GM21786 (cell line): ENCODE results near the gene EHBP1.
"Not testable (repeated sequence)": the region's sequence is repeated elsewhere in the genome, so short reads cannot be mapped to it uniquely, and the experiment has no call there.

Experiments used
- ATAC-seq: cut with Tn5 transposase; IDR thresholded peaks from one replicate; pipeline ENCODE4 v1.9.1; 2021; ENCODE audit not compliant: unreplicated experiment

Gene EHBP1

DNA sequence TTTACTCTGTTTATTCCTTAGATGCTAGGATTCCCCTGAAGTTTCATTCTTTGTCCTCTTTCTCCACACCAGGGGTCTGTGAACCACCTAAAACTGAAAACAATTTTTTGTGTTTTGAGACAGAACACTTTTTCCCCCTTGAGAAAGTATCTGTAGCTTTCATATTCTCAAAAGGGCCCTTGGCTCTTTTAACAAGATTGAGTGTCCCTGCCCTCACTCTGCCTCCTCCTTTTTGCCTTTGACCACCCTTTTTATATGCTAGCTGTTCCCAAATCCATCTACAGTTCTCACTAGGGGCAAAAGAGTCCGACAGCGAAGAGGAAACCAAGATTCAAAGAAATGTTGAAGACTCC is 883 bp upstream of the EHBP1 start:
- ATAC-seq: no peak

DNA sequence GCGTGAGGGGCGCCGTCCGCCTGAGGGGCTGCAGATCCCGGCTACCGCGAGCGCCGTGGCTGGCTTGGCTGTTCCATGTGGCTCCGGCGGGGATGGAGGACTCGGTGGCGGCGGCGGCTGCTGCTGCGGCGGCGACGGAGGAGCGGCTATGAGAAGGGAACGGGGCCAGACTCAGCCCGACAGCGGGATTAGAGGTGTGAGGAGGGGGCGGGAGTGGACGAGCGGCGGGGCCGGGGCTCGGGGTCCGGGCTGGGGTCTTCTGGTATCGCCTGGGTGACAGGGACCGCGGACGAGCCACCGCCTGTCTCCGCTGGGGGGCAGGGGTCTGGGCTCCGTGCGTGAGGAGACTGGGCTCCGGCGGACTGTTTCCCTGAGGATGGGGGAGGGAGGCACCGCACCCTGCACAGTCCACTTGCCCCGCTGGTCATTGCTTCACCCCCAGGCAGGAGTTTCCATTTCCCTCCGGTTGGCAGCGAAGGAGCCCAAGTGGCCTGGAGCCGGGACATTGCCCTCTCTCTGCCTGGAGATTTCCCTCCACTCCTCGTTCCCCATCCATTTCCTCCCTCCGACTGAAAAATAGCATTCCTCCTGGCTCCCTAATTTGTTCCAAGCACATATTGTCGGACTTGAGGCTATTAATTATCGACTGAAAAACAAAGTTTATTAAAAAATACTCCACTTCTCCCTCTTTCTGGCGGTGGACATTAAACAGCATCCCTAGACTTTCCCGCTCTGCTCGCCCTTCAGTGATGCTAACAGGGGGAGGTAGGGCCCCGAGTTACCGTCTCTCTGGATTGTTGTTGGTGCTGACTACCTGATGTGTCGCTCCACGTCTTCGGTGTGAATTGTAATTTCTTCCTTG is 577 bp downstream of the EHBP1 start:
- ATAC-seq: no peak

- no peak for ATAC-seq
Observed at GRCh38 chr2:62706721-62707521, 1.4 kb downstream of the EHBP1 start.

DNA sequence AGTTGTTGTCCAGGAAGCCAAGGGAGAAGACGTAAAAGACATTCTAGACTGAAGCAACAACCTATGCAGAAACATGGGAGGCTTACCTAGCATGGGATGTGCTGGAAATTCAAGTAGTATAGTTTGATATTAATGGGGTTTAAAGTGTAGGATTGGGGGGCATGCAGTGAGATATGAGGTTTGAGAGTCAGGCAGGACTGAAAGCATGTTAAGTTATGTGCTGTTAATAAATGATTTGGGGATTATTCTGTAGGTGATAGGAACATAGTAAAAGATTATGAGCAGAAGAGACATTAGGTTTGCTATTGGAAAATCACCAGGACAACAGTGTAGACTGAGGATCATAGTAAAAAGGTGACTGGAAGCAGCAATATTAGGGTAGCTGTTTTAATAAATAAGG is 3.2 kb downstream of the EHBP1 start:
- no peak for ATAC-seq

- ATAC-seq: no peak
Observed at GRCh38 chr2:62711832-62712494, 6.5 kb downstream of the EHBP1 start.

- ATAC-seq: not testable (repeated sequence)
Observed at GRCh38 chr2:62713196-62713595, 7.7 kb downstream of the EHBP1 start.

DNA sequence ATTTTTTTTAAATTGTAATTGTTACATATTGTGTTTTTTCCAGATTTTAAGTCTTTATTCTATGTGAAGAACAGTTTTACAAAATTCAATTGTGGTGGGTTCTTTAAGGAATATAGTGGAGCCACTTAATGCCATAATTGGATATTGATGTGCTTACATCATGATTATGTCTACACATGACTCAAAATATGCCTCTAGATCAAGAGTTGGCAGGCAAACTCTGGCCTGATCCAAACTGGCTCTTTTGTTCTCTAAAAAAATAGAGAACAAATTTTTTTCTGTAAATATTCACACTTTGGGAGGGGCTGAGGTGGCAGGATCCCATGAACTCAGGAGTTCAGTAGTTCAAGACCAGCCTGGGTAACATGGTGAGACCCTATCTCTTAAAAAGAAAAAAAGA is 8.3 kb downstream of the EHBP1 start:
- ATAC-seq: no peak

DNA sequence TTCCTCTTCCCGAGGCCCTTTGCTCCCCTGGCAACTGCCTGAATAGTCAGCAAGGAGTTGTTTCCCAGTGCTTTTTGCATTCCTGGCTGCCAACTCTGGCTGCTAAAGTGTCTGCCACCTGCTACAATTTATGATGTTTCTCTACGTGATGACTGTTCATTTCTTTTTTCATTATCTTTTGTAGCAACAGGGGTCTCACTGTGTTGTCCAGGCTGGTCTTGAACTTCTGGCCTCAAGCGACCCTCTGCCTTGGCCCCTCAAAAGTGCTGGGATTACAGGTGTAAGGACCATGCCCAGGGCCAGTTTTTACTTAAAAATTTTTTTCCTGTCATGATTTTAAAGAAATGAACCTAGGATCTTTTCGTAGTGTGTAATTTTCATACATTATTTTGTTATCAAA is 11.3 kb downstream of the EHBP1 start:
- ATAC-seq: no peak

- ATAC-seq: no peak
Observed at GRCh38 chr2:62717503-62718081, 12.1 kb downstream of the EHBP1 start.

- no peak for ATAC-seq
Observed at GRCh38 chr2:62718225-62718822, 12.8 kb downstream of the EHBP1 start.

GRCh38 chr2:62719757-62720156 is 14.2 kb downstream of the EHBP1 start:
- ATAC-seq: no peak

GRCh38 chr2:62722679-62723078 is 17.2 kb downstream of the EHBP1 start:
- ATAC-seq: no peak

GRCh38 chr2:62723253-62723652 is 17.7 kb downstream of the EHBP1 start:
- ATAC-seq: no peak

DNA sequence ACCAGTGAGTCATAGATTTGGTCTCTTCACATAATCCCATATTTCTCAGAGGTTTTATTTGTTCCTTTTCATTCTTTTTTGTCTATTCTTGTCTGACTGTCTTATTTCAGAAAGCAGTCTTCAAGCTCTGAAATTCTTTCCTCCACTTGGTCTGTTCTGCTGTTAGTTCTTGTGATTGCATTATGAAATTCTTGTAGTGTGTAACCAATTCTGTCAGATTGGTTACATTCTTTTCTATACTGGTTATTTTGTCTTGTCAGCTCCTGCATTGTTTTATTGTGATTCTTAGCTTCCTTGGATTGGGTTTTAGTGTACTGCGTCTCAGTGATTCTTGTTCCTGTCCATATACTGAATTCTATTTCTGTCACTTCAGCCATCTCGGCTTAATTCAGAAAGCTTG is 18.6 kb downstream of the EHBP1 start:
- no peak for ATAC-seq

DNA sequence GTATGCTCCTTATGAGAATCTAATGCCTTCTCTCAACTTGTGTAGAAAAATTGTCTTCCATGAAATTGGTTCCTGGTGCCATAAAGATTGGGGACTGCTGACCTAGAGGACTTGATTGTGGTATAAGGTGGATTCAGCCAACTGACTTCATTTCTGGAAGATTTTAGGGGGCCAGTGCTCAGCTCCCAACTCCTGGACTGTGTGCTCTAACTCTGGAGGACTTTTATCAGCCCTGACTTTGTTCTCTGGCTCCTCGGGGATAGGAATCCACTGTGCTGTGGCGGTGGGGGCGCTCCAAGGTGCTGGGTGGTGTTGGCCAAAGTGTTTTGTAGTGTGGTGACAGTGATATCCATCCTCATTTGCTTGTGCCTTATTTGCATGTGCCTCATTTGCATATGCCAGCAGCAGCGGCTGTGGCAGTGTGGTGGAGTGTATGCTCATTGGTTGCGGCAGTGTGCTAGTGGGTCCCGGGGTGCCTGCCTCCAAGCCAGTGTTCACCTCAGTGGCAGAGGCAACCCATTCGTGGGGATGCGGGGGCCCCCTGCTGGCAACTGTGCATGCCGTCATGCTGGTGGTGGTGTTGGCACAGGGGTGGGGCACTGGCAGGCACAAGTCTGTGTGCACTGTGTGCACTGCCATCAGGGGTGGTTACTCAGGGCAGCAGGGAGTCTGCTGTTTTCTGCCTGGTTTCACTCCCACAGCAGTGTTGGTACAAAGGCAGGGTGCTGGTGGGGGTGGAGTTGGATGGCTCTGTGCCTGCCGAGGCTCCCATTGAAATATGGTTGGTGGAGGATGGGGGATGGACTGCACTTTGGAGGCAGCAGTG is 19.6 kb downstream of the EHBP1 start:
- ATAC-seq: no peak

DNA sequence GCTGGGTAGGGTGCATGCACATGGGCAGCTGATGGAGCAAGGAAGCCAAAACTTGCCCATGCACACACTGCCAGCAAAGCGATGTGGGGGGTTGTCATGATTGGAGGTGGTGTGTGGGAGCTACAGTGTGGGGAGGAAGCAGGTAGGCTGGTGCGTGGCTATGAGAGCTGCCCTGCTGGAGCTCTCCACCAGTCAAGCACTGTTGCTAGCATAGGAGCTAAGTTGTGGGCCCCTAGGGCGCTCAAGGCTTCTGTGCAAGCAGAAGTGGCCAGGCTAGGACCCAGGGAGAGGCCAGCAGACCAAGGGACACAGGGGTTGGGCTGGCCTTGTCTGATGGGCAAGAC is 20.2 kb downstream of the EHBP1 start:
- ATAC-seq: no peak

DNA sequence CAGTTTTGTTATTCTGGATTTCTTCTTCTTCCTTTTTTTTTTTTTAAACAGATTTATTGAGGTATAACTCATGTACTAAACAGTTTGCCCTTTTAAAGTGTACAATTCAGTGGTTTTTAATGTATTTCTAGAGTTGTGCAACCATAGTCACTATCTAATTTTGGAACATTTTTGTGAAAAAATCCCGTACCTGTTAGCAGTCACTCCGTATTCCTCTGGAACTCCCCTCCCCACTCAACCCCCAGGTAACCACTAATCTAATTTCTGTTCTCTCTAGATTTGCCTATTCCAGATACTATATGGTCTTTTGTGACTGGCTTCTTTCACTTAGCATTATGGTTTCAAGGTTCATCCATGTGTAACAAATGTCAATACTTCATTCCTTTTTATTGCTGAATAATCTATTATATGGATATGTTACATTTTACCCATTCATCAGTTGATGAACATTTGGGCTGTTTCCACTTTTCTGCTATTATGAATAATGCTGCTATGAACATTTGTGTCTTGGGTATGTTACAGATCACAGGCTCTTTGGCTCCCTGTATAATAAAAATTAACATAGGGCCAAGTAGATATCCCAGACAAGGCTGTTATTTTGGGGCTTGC is 21.9 kb downstream of the EHBP1 start:
- ATAC-seq: no peak

GRCh38 chr2:62727876-62728566 is 22.5 kb downstream of the EHBP1 start:
- ATAC-seq: no peak

GRCh38 chr2:62731275-62731674 is 25.8 kb downstream of the EHBP1 start:
- ATAC-seq: no peak
